ENCODE measurements around the gene ARID5A. TPM values are rescaled to one million over a fixed set of nuclear protein-coding genes. Genes with fewer than 3 reads are reported as not detected.
A peak's percentile ranks its signal among the peaks of the same experiment; 100 is the strongest.

Gene ARID5A
- total and polyA plus RNA-seq, 2 of the 13 experiments (the other 11 are each of a cell fraction or from before 2014, with no cell fraction given), result 6.0 to 9.5 TPM

GRCh38 chr2:96554293-96555145 is 18.0 kb downstream of the ARID5A start (continued):
- no peak for TF ChIP-seq MAFG (CRISPR knock-in tag; IDR thresholded peaks at IDR 0.05)
- TF ChIP-seq ZFP36 (IDR thresholded peaks at IDR 0.05; ENCODE audit: borderline replicate concordance, low read depth, low read length, partially characterized antibody), result no peak
- TF ChIP-seq ZNF572 (CRISPR knock-in tag; IDR thresholded peaks at IDR 0.05), result peak; percentile 72
- TF ChIP-seq ZNF703 (CRISPR knock-in tag; IDR thresholded peaks at IDR 0.05; ENCODE audit: borderline replicate concordance), result no peak
- TF ChIP-seq ZUFSP (CRISPR knock-in tag; IDR thresholded peaks at IDR 0.05; ENCODE audit: borderline replicate concordance), result no peak
- peak; percentile 42 for TF ChIP-seq CBX1 (IDR thresholded peaks at IDR 0.05; ENCODE audit: low read depth)
- no peak for TF ChIP-seq JUND (CRISPR knock-in tag; IDR thresholded peaks at IDR 0.05)
- TF ChIP-seq ZSCAN21 (CRISPR knock-in tag; IDR thresholded peaks at IDR 0.05; ENCODE audit: borderline replicate concordance), result 0 out of 2 replicates have a peak, but pooled peaks have one; percentile 34
- TF ChIP-seq ZNF772 (CRISPR knock-in tag; IDR thresholded peaks at IDR 0.05), result no peak
- TF ChIP-seq ZNF484 (CRISPR knock-in tag; IDR thresholded peaks at IDR 0.05; ENCODE audit: borderline replicate concordance, low read depth), result no peak
- no peak for TF ChIP-seq CERS6 (CRISPR knock-in tag; IDR thresholded peaks at IDR 0.05)
- peak; percentile 37; the same call in 1 of the 2 replicates for TF ChIP-seq ZNF616 (CRISPR knock-in tag; IDR thresholded peaks at IDR 0.05; ENCODE audit: low read depth)
- no peak for TF ChIP-seq FLYWCH1 (CRISPR knock-in tag; IDR thresholded peaks at IDR 0.05)
- TF ChIP-seq SMARCC2 (IDR thresholded peaks at IDR 0.05), result no peak
- TF ChIP-seq FOSL2 (CRISPR knock-in tag; IDR thresholded peaks at IDR 0.05), result peak; percentile 47
- TF ChIP-seq ZNF367 (CRISPR knock-in tag; IDR thresholded peaks at IDR 0.05; ENCODE audit: borderline replicate concordance), result no peak
- TF ChIP-seq ETV5 (CRISPR knock-in tag; IDR thresholded peaks at IDR 0.05; ENCODE audit: borderline replicate concordance), result peak; percentile 70
- 0 out of 2 replicates have a peak, but pooled peaks have one; percentile 15 for TF ChIP-seq GATAD1 (CRISPR knock-in tag; IDR thresholded peaks at IDR 0.05)
- peak; percentile 50; the same call in 1 of the 2 replicates for TF ChIP-seq TIGD3 (CRISPR knock-in tag; IDR thresholded peaks at IDR 0.05; ENCODE audit: borderline replicate concordance)
- TF ChIP-seq AGO1 (IDR thresholded peaks at IDR 0.05; ENCODE audit: low read depth, low read length, poor library complexity, severe bottlenecking), result no peak
- TF ChIP-seq HOXA7 (CRISPR knock-in tag; IDR thresholded peaks at IDR 0.05), result no peak
- no peak for TF ChIP-seq EEA1 (CRISPR knock-in tag; IDR thresholded peaks at IDR 0.05; ENCODE audit: borderline replicate concordance)
- peak; percentile 21; the same call in 1 of the 2 replicates for TF ChIP-seq THAP11 (CRISPR knock-in tag; IDR thresholded peaks at IDR 0.05)
- peak; percentile 76 for TF ChIP-seq TEAD3 (CRISPR knock-in tag; optimal IDR thresholded peaks at IDR 0.05; ENCODE audit: borderline replicate concordance)
- no peak for TF ChIP-seq ZNF234 (CRISPR knock-in tag; conservative IDR thresholded peaks at IDR 0.05)
- no peak for TF ChIP-seq FOXA1 (IDR thresholded peaks at IDR 0.05)
- no peak for TF ChIP-seq FOXA1 (CRISPR knock-in tag; IDR thresholded peaks at IDR 0.05)
- no peak for TF ChIP-seq ZNF781 (CRISPR knock-in tag; IDR thresholded peaks at IDR 0.05; ENCODE audit: borderline replicate concordance, not compliant biosample characterization)
